SK-N-SH treated with all-trans-retinoic acid at 6 μM for 48 hours (cell line): ENCODE results near the gene ILK.

Source experiments
- ATAC-seq: fragments of 200-7000 bp; cut with Tn5 transposase; 3 replicates; pipeline ENCODE4 v1.9.1; 2020; ENCODE audit warnings: mild to moderate bottlenecking, moderate library complexity
- ARNTL ChIP-seq: fragments of 450-650 bp; formaldehyde crosslinking; IDR thresholded peaks from 2 replicates; pipeline ENCODE4 v1.5.0; 2020; ENCODE audit warnings: low read depth, mild to moderate bottlenecking, moderate library complexity, borderline replicate concordance
- BACH2 ChIP-seq: fragments of 250-450 bp; sonication (Bioruptor Pico); IDR thresholded peaks from 2 replicates; pipeline ENCODE4 v1.9.0; 2021; ENCODE audit warnings: mild to moderate bottlenecking, borderline replicate concordance
- ESRRG ChIP-seq: fragments of 250-450 bp; sonication (Bioruptor Pico); IDR thresholded peaks from 2 replicates; pipeline ENCODE4 v1.6.1; 2021; ENCODE audit warnings: mild to moderate bottlenecking
- GLIS3 ChIP-seq: fragments of 250-450 bp; sonication (Bioruptor Pico); IDR thresholded peaks from 2 replicates; pipeline ENCODE4 v1.5.0; 2020; ENCODE audit warnings: mild to moderate bottlenecking, moderate library complexity
- OSR1 ChIP-seq: fragments of 250-450 bp; sonication (Bioruptor Pico); IDR thresholded peaks from 2 replicates; pipeline ENCODE4 v1.8.0; 2022; ENCODE audit warnings: moderate library complexity, mild to moderate bottlenecking, inconsistent platforms
- PPARA ChIP-seq: fragments of 250-450 bp; sonication (Bioruptor Pico); IDR thresholded peaks from 2 replicates; pipeline ENCODE4 v1.5.0; 2020; ENCODE audit warnings: mild to moderate bottlenecking, borderline replicate concordance
- RARB ChIP-seq: fragments of 250-450 bp; sonication (Bioruptor Pico); IDR thresholded peaks from 2 replicates; pipeline ENCODE4 v1.8.0; 2021; ENCODE audit warnings: mild to moderate bottlenecking, moderate library complexity
- SNAI2 ChIP-seq: fragments of 250-450 bp; sonication (Bioruptor Pico); IDR thresholded peaks from 2 replicates; pipeline ENCODE4 v1.5.0; 2020; ENCODE audit warnings: mild to moderate bottlenecking, moderate library complexity
- TCF4 ChIP-seq: fragments of 250-450 bp; sonication (Bioruptor Pico); IDR thresholded peaks from 2 replicates; pipeline ENCODE4 v1.8.0; 2021; ENCODE audit warnings: mild to moderate bottlenecking, moderate library complexity, borderline replicate concordance
- TOX ChIP-seq: fragments of 250-450 bp; sonication (Bioruptor Pico); IDR thresholded peaks from 2 replicates; pipeline ENCODE4 v1.8.0; 2021; ENCODE audit warnings: mild to moderate bottlenecking, moderate library complexity, borderline replicate concordance
- ZFP3 ChIP-seq: fragments of 250-450 bp; sonication (Bioruptor Pico); IDR thresholded peaks from 2 replicates; pipeline ENCODE4 v1.5.0; 2020; ENCODE audit warnings: mild to moderate bottlenecking, moderate library complexity
- ZFP30 ChIP-seq: fragments of 450-650 bp; formaldehyde crosslinking; IDR thresholded peaks from 2 replicates; pipeline ENCODE4 v1.5.0; 2022; ENCODE audit warnings: mild to moderate bottlenecking, moderate library complexity
- ZNF565 ChIP-seq: fragments of 450-650 bp; formaldehyde crosslinking; conservative IDR thresholded peaks from 2 replicates; pipeline ENCODE4 v1.5.0; 2020; ENCODE audit warnings: low read depth, mild to moderate bottlenecking, moderate library complexity
- ZNF70 ChIP-seq: fragments of 450-650 bp; formaldehyde crosslinking; IDR thresholded peaks from 2 replicates; pipeline ENCODE4 v1.5.0; 2020; ENCODE audit warnings: mild to moderate bottlenecking, moderate library complexity
- TF ChIP-seq, protein P1 (sequence below): fragments of 250-450 bp; sonication (Bioruptor Pico); IDR thresholded peaks from 2 replicates; pipeline ENCODE4 v1.8.0; 2020; ENCODE audit warnings: mild to moderate bottlenecking, moderate library complexity, borderline replicate concordance
- TF ChIP-seq, protein P2 (sequence below): fragments of 250-450 bp; sonication (Bioruptor Pico); IDR thresholded peaks from 2 replicates; pipeline ENCODE4 v1.8.0; 2021; ENCODE audit warnings: low read depth, mild to moderate bottlenecking, moderate library complexity, borderline replicate concordance
- TF ChIP-seq, protein P3 (sequence below): fragments of 250-450 bp; sonication (Bioruptor Pico); IDR thresholded peaks from 2 replicates; pipeline ENCODE4 v1.5.1; 2020; ENCODE audit warnings: low read depth, mild to moderate bottlenecking, moderate library complexity
- TF ChIP-seq, protein P4 (sequence below): fragments of 250-450 bp; sonication (Bioruptor Pico); IDR thresholded peaks from 2 replicates; pipeline ENCODE4 v1.5.0; 2020; ENCODE audit warnings: mild to moderate bottlenecking, moderate library complexity

The ILK gene

DNA sequence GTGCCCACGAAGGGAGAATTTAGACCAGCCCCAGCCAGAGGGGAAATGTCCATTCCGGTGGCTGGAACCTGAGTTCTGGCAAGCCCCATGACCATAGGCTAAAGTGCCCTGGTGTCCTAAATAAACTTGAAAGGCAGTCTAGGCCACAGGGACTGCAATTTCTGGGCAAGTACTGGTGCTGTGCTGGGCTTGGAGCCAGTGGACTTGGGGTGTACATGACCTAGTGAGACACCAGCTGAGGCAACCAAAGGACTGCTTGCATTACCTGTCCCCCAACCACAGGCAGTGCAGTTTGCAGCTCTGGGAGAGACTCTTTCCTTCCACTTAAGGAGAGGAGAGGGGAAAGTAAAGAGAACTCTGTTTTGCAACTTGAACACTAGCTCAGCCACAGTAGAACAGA, 23.9 kb upstream of the ILK start (continued):
- TF ChIP-seq, protein P1, sequence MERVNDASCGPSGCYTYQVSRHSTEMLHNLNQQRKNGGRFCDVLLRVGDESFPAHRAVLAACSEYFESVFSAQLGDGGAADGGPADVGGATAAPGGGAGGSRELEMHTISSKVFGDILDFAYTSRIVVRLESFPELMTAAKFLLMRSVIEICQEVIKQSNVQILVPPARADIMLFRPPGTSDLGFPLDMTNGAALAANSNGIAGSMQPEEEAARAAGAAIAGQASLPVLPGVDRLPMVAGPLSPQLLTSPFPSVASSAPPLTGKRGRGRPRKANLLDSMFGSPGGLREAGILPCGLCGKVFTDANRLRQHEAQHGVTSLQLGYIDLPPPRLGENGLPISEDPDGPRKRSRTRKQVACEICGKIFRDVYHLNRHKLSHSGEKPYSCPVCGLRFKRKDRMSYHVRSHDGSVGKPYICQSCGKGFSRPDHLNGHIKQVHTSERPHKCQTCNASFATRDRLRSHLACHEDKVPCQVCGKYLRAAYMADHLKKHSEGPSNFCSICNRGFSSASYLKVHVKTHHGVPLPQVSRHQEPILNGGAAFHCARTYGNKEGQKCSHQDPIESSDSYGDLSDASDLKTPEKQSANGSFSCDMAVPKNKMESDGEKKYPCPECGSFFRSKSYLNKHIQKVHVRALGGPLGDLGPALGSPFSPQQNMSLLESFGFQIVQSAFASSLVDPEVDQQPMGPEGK (CRISPR knock-in tag), result no peak
- TF ChIP-seq SNAI2 (no peak), ZNF565 (no peak), RARB (CRISPR knock-in tag) (no peak), PPARA (CRISPR knock-in tag) (no peak), TCF4 (CRISPR knock-in tag) (no peak), ZFP3 (CRISPR knock-in tag) (no peak), OSR1 (CRISPR knock-in tag) (no peak), ZFP30 (CRISPR knock-in tag) (no peak)
- TF ChIP-seq, protein P2, sequence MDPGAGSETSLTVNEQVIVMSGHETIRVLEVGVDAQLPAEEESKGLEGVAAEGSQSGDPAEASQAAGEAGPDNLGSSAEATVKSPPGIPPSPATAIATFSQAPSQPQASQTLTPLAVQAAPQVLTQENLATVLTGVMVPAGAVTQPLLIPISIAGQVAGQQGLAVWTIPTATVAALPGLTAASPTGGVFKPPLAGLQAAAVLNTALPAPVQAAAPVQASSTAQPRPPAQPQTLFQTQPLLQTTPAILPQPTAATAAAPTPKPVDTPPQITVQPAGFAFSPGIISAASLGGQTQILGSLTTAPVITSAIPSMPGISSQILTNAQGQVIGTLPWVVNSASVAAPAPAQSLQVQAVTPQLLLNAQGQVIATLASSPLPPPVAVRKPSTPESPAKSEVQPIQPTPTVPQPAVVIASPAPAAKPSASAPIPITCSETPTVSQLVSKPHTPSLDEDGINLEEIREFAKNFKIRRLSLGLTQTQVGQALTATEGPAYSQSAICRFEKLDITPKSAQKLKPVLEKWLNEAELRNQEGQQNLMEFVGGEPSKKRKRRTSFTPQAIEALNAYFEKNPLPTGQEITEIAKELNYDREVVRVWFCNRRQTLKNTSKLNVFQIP, result no peak

DNA sequence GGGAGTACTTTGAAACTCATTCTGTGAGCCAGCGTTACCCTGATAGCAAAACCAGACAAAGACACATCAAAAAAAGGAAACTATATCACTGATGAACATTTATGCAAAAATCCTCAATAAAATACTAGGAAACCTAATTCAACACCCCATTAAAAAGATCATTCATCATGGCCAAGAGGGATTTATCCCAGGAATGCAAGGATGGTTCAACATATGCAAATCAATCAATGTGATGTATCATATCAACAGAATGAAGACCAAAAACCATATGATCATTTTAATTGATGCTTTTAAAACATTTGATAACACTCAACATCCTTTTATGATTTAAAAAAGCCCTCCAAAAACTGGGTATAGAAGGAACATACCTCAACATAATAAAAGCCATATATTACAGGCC, 20.0 kb upstream of the ILK start:
- TF ChIP-seq TCF4 (CRISPR knock-in tag), result no peak
- no peak for TF ChIP-seq SNAI2
- no peak for TF ChIP-seq TOX (CRISPR knock-in tag)
- ATAC-seq, result no peak

DNA sequence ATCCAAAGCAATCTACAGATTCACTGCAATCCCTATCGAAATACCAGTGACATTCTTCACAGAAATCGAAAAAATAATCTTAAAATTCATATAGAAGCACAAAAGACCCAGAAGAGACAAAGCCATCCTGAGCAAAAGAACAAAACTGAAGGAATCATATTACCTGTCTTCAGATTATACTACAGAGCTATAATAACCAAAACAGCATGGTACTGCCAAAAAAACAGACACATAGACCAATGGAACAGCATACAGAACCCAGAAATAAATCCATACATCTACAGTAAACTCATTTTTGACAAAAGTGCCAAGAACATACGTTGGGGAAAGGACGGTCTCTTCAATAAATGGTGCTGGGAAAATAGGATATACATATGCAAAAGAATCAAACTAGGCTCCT, 19.0 kb upstream of the ILK start:
- TF ChIP-seq ZFP30 (CRISPR knock-in tag) (no peak), ESRRG (CRISPR knock-in tag) (no peak), OSR1 (CRISPR knock-in tag) (no peak), TCF4 (CRISPR knock-in tag) (no peak), ARNTL (CRISPR knock-in tag) (no peak), RARB (CRISPR knock-in tag) (no peak), PPARA (CRISPR knock-in tag) (no peak), ZNF70 (CRISPR knock-in tag) (no peak), BACH2 (CRISPR knock-in tag) (no peak), TOX (CRISPR knock-in tag) (no peak), GLIS3 (CRISPR knock-in tag) (no peak)
- TF ChIP-seq, protein P2, result no peak
- TF ChIP-seq, protein P1 (CRISPR knock-in tag), result no peak
- TF ChIP-seq, protein P3, sequence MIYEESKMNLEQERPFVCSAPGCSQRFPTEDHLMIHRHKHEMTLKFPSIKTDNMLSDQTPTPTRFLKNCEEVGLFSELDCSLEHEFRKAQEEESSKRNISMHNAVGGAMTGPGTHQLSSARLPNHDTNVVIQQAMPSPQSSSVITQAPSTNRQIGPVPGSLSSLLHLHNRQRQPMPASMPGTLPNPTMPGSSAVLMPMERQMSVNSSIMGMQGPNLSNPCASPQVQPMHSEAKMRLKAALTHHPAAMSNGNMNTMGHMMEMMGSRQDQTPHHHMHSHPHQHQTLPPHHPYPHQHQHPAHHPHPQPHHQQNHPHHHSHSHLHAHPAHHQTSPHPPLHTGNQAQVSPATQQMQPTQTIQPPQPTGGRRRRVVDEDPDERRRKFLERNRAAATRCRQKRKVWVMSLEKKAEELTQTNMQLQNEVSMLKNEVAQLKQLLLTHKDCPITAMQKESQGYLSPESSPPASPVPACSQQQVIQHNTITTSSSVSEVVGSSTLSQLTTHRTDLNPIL, result no peak
- TF ChIP-seq, protein P4, sequence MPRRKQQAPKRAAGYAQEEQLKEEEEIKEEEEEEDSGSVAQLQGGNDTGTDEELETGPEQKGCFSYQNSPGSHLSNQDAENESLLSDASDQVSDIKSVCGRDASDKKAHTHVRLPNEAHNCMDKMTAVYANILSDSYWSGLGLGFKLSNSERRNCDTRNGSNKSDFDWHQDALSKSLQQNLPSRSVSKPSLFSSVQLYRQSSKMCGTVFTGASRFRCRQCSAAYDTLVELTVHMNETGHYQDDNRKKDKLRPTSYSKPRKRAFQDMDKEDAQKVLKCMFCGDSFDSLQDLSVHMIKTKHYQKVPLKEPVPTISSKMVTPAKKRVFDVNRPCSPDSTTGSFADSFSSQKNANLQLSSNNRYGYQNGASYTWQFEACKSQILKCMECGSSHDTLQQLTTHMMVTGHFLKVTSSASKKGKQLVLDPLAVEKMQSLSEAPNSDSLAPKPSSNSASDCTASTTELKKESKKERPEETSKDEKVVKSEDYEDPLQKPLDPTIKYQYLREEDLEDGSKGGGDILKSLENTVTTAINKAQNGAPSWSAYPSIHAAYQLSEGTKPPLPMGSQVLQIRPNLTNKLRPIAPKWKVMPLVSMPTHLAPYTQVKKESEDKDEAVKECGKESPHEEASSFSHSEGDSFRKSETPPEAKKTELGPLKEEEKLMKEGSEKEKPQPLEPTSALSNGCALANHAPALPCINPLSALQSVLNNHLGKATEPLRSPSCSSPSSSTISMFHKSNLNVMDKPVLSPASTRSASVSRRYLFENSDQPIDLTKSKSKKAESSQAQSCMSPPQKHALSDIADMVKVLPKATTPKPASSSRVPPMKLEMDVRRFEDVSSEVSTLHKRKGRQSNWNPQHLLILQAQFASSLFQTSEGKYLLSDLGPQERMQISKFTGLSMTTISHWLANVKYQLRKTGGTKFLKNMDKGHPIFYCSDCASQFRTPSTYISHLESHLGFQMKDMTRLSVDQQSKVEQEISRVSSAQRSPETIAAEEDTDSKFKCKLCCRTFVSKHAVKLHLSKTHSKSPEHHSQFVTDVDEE (CRISPR knock-in tag), result no peak

More for the DNA sequence above, 19.0 kb upstream of the ILK start:
- no peak for ATAC-seq
